Right ventricle myocardium inferior (tissue), 1 donor: ENCODE data around the gene RBM15. TPM values are rescaled to one million over a fixed set of nuclear protein-coding genes. Genes with fewer than 3 reads are reported as not detected.

Source experiments
- ATAC-seq: fragments of 200-7000 bp; cut with Tn5 transposase; one replicate; pipeline ENCODE4 v1.9.1; 2020; ENCODE audit warnings: mild to moderate bottlenecking, moderate library complexity
- DNase-seq: peaks from one replicate; pipeline ENCODE4 v3.0.0; 2021; ENCODE audit errors: missing footprints
- intact Hi-C: fragments of 100-400 bp; cut with DNase I; formaldehyde crosslinking; loops from one replicate; pipeline ENCODE4 v1.11.0; 2022
- total RNA-seq: library from RNA; stranded (reverse); fragmentation: NEBNext Ultra II Directional; extraction: Animal tissue kit (Norgen Biotek cat#: 25700); gene quantifications from one replicate; pipeline ENCODE4 v1.2.1, GENCODE V29; 2021
- donor health status: DM: no; HTN: yes; CAD: no; lungs with severe emphysema.

The RBM15 gene
- total RNA-seq, 1 donor from 2014 or later, result 14.7 TPM

DNA sequence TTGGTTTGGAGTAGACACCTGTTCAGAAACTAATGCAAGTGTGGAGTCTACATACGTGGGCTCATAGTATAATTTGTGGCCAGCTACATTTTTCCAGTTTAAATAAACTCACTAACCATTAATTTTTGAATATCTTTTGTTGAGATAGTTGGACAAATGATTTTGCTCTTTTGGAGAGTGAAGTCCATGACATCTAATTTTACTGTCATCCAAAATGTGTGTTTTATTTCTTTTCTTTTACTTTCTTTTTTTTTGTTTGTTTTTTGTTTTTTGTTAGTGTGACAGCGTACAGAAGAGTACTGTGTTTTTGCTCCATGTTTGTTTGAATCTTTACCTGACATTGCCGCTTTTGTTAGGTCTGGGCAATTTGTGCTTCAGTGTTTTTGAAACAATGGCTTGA lies 5.0 kb downstream of the RBM15 start:
- intact Hi-C loops, result no loop called here
- no peak for ATAC-seq

DNA sequence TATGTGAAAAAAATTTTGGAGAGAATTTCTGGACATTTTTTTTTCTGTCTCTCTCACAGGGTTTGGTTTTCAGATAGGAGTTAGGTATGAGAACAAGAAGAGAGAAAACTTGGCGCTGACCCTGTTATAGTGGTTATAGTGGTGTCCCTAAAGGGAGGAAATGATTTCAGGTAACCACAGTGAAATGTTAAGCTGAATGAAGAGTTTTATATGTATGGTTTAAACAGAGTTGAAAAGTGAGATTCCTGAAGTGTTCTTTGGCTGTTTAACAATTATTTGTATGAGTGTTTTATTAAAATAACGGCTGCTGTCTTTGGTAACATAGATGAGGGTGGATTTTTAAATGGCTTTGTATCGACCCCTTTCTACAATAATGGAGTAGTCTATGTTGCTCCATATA lies 6.3 kb downstream of the RBM15 start:
- DNase-seq (no peak), ATAC-seq (no peak)
- intact Hi-C loops, result no loop called here

More for the DNA sequence above, 5.0 kb downstream of the RBM15 start:
- no peak for DNase-seq

DNA sequence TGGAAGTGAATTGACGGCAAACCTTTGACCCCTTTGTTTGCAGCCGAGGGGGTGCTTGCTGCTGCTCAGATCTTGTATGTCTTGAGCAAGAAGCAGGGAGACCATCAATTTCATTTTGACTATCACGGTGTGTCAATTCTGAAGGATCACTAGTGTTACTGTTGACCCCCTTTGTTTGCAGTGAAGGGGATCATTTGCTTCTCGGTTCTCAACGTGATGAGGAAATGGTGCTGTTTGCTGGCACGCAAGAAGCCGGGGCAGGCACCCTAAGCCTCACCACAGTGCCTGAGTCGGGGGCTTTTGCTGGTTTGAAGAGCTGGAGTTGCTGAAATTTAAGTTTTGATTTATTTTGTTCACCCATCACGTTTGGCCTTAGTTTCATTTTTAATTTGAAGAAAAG lies 7.5 kb downstream of the RBM15 start:
- DNase-seq, result no peak
- no peak for ATAC-seq
- intact Hi-C loops, result no loop called here

DNA sequence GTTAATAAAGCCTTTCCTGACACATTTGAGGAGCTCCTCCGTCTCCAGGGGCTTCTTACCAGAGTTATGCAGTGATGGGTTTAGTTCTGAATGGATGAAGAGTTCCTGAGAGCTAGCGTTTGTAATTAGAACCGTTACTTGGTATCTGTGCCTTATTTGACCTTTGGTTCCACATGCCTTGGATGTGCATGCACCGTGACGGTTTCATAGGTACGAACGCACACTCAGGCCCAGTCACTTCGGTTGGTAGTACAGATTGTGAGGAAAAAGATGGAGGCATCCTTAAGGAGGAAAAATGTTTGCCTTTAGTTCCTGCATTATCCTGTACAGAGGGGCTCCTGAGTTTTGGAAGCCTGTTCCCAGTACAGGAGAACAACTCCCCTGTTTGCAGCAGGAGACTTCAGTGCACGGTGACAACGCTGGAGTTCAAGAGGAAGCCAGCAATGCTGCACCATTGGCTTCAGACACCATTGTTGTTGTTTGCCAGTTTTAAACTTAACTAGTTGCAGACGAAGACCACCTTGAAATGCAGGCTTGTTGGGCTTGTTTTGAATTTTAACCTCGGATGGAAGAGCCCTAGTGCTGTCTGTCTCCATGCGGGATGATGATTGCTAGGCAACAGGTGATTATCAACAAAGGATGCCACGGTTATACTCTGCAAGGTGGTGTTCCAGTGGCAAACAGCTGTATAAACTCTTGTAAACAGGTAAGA lies 8.2 kb downstream of the RBM15 start:
- intact Hi-C loops, result no loop called here
- DNase-seq, result no peak
- no peak for ATAC-seq

DNA sequence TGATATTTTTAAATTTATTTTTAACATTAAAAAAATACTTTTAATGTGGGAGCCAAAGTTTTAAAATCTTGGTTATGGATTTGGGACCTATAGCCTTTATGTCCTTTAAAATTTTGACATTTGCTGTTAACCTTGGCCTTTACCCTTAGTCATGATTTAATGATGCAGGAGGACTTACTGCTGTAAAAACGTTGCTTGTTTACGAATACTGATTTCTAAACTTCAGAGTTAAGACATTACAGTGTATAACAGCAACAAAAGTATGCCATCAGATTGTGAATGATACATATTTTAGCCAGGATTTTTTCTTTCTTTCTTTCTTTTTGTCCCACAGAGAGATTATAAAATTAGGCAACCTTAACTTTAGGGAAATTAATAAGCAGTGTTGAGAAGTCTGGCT lies 8.9 kb downstream of the RBM15 start:
- DNase-seq, result no peak
- intact Hi-C loops, result no loop called here
- no peak for ATAC-seq

DNA sequence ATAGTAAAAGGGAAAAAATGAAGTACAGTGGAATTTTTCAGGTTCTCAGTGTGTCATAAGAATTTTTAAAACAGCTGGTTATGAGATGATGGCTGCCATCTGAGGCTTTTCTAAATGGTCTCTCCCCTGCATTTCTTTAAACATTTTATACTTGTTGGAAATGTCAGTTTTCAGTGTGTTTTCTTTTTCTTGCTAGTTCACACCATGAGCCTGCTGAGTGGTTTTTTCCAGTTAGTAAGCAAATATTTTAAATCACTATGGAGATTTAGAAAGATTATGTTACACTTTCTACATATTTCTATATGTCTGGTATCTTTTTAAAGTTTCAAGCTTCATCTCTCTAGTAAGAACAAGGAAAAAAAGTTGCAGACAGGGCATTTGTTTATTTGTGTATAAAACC lies 9.6 kb downstream of the RBM15 start:
- ATAC-seq (no peak), DNase-seq (no peak)
- intact Hi-C loops, result no loop called here

DNA sequence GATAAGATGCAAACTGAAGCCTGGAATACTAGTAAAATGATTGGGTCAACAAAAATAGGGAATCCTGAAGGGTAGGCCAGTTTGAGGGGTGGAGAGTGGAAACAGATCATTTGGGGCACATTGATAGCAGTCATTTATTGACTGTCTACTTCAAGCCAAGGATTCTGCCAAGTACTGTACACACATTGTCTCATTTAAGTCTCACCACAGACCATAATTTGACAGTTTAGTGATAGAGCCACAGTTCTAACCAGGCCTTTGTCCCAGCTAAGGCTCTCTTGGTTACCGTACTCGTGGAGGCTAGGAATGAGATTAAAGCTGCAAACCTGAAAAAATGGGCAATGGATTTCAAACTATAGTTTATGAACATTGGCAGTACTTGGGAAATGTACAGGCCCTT lies 11.2 kb downstream of the RBM15 start:
- DNase-seq, result no peak
- intact Hi-C loops, result no loop called here
- ATAC-seq, result no peak

DNA sequence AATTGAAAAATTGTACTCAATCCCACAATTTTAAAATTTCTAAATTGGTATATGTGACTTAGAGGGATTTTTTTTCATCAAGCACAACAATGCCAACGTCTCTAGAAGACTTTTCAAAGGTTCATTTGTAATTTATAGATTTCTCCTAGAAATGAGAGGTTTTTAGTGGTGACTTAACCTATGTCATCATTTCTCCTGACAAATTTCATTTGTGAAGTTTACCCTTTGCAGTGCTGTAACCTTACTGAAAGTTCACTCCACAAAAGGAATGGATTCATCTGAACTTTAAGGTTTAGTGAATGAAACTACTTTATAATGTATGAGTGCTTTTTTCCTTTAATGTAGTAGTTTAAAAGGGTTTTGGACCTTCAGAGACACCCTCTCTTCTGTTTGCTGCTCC lies 16.1 kb downstream of the RBM15 start:
- DNase-seq, result no peak

DNA sequence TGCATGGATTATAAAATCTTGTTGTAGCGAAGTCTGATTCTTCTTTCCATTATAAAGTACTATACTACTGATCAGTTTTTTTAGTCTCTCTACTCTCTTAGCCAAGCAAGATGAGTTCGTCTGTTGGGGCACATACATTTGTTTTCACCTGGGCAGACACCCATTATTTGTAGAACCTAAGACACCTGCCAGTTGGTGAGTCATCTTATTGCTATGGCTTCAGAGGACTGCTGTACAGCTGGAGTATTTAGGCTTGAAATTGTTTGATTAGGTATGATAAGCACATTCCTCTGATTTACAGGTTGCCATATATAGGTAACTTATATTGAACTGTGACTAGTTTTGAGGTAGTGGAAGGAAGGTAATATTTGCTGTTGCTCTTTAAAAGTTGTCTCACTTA lies 17.2 kb downstream of the RBM15 start:
- intact Hi-C loops, result no loop called here
- no peak for DNase-seq
- ATAC-seq, result no peak

More for the DNA sequence above, 16.1 kb downstream of the RBM15 start:
- intact Hi-C loops, result no loop called here
- no peak for ATAC-seq

DNA sequence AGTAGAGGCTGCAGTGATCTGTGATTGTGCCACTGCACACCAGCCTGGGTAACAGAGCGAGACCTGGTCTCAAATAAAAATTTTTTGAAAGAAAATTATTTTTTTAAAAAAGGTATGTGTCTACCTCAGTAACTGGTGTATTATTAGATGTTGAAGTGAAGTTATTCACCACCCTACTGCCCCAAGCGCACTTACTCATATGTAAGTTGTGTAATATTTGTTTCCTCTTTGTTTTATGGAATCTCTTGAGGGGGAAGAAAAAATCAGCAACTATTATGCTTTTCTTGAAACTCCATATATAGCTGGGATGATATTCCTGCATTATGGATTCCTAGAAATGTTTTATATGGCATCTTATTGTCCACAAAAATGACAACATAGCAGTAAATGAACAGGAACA lies 21.3 kb downstream of the RBM15 start:
- DNase-seq (no peak), ATAC-seq (no peak)
- intact Hi-C loops, result no loop called here

DNA sequence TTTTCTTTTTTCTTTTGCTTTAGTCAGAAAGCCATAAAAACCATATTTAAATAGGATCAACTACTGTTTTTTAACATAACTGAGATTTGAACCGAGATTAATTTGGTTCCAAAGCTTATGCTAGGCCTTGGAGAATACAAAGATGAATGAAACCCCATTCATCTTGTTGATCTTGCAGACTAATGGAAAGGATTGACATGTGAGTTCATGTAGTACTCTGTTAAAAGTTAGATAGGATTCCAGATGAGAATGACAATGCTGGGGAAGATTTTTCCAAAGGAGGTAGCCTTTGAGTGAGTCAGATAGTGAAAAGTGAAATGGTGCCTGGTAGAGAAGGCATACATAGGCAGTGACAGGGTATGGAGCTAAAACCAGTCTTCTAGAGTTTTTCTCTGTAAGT lies 22.7 kb downstream of the RBM15 start:
- intact Hi-C loops, result no loop called here
- ATAC-seq, result no peak
- DNase-seq, result no peak

DNA sequence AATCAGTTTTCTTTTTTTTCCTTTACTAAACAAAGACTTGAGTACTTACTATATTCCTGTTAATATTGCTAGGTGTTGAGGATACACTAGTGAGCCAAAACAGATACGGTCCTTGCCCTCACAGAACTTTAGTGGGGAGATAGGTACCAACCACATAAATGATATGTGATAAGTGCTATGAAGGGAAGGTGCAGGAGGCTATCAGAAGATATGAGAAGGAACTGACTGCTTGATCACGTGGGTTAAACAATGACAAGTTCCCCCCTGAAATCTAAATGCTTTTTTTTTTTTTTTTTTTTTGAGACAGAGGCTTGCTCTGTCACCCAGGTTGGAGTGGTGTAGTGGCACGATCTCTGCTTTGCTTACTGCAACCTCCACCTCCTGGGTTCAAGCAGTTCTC lies 25.0 kb downstream of the RBM15 start:
- intact Hi-C loops, result no loop called here
- ATAC-seq (no peak), DNase-seq (no peak)

DNA sequence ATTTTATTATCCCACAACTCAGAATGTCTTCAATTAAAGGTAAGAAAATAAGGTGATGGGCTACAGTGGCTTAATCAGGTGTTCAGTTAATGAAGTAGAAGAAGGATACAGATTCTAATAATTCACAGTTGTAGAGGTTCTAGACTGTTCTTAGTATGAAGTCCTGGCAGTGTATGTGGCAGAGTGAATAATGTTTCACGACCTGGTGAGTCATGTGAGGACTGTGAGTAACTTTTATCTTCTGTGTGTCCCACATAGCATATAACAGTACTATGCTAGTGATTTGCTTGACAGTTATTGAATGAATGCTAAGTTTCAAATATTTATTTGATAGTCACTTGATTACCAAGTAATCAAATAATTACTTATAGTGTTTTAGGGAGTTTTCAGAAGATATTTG lies 31.6 kb downstream of the RBM15 start:
- DNase-seq (no peak), ATAC-seq (no peak)

DNA sequence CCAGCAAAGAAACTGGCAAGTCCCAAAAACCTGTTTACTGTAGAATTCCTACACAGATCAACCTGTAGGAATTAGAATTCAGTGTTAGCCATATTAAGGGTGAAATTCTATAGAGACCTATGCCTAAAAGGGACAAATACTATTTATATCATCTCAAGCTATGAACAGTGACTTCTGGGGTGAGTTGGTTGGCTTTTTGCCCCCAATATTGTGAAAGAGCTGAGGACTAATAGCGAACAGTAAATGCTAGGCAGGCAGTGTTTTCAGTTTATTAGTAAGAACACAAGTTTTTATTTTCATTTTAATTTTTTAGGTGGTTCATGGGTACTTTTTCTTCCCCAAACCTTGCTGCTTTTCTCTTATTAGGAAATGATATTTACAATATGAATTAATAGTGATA lies 36.3 kb downstream of the RBM15 start:
- DNase-seq (no peak), ATAC-seq (no peak)
- intact Hi-C loops, result no loop called here

More for the DNA sequence above, 31.6 kb downstream of the RBM15 start:
- intact Hi-C loops, result no loop called here

DNA sequence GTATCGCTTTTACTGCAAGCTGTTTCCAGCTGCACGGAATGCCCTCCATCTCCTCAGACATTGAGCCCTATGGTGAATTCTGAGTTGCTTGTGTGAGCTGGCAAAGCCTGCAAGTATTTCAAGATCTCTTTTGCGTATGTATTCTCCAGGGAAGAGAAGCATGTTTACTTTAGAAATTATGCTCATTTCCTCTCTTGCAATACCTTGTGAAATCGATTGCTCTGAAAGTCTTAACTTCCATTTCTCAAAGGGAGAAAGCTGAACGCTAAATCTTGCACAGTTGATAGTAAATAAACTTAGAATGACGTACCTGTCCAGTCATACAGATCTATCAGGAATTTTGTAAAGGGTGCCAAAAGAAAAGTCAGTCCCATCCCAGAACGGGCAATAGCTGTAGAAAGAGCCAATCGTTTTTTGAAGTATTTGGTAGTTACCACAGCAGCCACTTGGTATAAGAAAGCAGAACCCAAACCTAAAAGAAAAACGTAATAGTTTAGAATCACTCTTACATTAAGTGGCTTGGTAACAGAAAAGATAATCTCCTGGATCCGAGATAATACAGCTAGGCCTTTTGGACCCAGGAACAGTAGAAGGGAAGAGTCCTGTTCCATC lies 41.6 kb downstream of the RBM15 start:
- DNase-seq (no peak), ATAC-seq (peak; percentile 31)
- intact Hi-C loops, result no loop called here

DNA sequence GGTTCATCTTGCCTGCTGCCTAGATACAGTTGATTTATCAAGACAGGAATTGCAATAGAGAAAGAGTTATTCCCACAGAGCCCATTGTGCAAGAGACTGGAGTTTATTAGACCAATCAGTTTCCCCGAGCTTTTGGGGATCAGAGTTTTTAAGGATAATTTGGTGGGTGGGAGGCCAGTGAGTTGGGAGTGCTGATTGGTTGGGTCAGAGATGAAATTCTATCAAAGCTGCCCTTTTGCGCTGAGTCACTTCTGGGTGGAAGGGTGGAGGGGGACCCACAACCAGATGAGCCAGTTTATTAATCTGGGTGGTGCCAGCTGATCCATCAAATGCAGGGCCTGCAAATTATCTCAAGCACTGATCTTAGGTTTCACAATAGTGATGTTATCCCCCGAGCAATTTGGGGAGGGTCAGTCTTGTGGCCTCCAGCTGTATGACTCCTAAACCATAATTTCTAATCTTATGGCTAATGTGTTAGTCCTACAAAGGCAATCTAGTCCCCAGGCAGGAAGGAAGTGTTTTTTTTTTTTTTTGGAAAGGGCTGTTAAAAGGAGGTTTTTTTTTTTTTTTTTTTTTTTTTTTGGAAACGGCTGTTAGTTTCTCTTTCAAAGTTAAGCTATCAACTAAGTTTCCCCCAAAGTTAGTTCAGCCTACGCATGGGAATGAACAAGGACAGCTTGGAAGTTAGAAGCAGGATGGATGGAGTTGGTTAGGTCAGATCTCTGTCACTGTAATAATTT lies 44.2 kb downstream of the RBM15 start:
- DNase-seq (no peak), ATAC-seq (no peak)
- intact Hi-C loops, result no loop called here

DNA sequence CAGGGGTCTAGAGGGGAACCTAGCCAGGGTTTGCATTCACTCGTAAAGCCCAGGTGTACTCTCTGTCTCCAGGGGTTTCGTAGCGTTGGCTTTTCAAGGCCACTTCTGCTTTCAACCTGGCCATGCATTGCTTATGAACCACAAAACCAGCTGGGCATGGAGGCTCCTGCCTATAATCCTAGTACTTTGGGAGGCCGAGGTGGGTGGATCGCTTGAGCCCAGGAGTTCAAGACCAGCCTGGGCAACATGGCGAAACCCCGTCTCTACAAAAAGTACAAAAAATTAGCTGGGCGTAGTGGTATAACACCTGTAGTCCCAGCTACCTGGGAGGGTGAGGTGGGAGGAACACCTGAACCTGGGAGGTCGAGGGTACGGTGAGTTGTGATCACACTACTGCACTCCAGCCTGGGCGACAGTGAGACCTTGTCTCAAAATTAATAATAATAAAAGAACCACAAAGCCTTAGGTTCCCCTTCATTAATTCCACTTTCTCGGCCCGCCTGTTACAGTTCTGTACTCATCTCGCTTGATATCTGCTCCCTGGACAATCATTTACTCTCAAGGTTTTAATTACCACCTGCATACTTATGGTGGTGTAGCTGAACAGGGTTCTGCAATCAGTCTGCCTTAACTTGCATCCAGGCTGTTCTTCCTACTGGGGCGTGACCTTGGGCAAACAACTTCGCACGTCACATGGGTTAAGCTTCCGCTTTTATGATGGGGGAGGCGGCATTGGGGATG lies 45.6 kb downstream of the RBM15 start:
- intact Hi-C loops, result no loop called here

DNA sequence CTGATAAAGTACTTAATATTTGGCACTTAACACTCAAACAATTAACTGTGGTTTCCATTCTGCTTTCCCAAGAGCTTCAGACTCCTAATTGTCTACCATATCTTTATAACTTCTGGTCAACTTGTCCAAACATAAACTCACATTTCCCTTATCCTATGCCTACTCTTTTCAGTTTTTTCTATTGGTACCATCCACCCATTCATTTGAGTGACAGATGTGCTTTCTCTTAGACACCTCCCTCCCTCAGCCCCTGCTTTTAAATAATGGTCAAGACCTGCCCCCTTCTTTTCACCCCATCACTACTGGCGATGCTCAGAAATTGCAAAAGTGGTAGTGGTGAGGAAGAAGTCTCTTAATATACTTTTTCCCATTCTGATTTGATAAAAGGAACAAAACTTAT lies 46.2 kb downstream of the RBM15 start:
- ATAC-seq, result no peak
- intact Hi-C loops, result no loop called here

More for the DNA sequence above, 45.6 kb downstream of the RBM15 start:
- DNase-seq (no peak), ATAC-seq (no peak)

DNA sequence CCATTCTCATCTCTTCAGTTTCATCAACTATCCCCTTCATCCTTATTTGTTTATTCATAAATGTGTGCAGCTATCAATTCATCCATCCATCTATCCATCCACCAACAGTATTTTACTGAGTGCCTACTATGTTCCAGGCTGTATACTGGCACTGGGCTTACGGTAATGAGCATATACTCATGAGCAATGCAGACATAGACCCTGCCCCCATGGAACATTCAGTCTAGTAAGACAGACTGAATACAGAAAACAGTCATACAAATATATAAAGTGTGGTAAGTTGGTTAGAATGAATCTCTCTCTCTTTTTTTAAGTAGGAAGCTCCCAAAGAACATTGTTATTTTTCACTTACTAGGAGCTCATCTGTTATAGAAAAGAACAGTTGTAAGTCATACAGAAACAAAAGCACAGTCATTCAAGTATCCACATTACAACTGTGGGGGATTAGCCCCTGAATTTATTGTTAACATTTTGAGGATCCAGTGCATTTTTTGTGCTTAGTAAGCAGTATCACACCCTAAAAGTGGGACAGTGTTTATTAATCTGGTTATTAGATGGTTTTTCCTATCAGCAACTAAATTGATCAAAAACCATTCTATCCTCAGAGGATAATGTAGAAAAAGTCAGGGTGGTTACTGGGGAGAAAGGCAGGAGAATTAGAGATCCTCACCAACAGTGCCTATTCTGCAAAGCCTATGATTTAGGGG lies 48.0 kb downstream of the RBM15 start:
- DNase-seq (no peak), ATAC-seq (no peak)
- intact Hi-C loops, result no loop called here

More for the DNA sequence above, 46.2 kb downstream of the RBM15 start:
- DNase-seq, result no peak
